HG02623 (cell line): ENCODE measurements around the gene MEIS2.
"Not testable (repeated sequence)": the region's sequence is repeated elsewhere in the genome, so short reads cannot be mapped to it uniquely, and the experiment has no call there.

Source experiments
- ATAC-seq: cut with Tn5 transposase; IDR thresholded peaks from one replicate; pipeline ENCODE4 v1.9.1; 2021; ENCODE audit warnings: moderate library complexity; ENCODE audit not compliant: unreplicated experiment

Gene MEIS2

DNA sequence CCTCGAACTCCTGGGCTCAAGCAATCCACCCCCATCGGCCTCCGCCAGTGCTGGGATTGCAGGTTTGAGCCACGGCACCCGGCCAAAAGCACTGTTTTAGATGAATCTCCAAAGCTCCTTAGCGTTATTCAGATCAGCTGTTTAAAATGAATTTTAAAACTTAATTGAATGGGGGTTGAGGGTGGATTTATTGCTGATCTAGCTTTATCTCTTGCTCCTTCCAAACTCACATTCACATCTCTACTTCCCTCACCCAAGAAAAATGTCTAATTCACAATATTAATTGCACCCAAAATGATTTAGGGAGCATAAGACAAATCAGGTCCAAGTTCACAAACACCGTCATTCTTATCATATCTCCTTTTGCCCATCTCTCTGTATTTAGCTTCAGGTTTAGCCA is 89.8 kb downstream of the MEIS2 start:
- ATAC-seq = no peak

DNA sequence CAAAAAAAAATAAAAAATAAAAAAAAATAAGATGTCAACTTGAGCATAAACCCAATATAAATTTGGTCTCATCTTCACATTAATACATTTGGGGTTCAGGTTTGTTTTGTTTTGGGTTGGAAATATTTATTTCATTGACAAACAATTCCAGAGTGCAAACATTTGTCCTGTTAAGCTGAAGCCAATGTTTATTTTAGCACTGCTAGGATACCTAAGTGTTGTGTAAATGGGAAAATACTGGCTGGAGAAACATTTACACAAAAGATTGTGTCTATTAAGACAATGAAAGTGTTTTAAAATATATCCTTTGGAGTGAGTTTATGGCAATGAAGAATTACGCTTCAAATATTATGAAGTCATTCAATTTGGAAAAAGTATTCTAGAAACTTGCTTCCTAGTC is 91.1 kb downstream of the MEIS2 start:
- ATAC-seq = no peak

DNA sequence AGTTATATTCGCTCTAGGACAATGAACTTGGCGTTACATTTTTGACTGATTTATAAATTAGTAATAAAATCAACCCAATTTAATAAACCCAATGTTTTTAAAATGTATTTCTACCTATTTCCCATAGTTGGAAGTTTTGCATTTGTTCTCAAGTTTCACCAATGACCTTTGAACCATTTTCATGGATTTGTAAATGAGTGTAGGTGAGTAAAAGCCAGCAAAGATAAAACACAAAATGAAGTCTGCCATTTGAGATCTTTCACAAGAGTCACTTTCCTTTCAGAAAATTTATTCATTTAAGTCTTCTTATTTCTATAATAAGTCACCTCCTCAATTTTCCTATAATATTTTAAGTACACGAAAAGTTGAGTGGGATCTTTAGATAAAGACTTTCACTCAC is 92.1 kb downstream of the MEIS2 start:
- no peak for ATAC-seq

DNA sequence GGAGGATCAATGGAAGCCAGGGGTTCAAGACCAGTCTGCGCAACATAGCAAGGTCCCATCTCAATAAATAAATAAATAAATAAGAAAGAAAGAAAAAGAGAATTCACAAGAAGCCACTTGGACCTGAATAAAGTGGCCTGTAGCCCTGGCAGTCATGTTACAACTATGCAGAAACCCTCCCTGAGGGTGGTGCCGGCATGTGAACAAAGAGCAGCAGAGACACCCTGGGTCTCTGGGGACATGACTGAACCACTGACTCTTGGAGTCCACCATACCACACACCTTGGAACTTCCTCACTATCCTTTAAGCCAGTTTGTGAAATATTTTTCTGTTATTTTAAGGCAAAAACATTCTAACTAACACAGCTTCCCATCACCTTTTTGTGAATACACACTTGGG is 93.0 kb downstream of the MEIS2 start:
- ATAC-seq = no peak

DNA sequence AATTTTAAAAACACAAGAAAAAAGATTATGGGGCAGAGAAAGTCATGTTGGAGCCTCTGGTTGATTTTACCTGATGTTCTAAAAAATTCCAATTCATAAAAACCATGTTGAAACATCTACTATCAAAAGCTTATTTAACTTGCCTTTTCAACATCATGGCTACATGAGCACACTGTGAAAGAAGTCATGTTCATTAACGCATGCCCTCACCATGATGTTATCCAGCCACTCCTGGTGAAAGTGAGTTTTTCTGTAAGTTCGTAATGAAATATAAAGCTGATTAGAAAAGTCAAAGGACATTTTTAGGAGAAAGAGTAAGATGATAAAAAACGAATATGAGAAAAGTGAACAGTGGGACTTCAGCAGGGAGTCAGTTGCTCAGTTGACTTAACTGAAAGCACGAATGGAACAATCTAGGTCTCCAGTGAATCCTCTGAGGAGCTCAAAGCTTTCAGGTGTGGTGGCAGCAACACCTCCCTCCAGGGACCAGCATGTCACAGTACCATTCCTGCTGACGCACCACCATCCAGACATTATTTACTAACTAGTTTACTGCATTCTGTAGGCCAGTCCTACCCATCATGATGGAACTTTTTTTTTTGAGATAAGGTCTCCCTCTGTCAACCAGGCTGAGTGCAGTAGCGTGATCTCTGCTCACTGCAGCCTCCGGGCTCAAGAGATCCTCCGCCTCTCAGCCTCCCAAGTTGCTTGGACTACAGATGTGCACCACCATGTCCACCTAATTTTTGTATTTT is 95.2 kb downstream of the MEIS2 start:
- no peak for ATAC-seq

DNA sequence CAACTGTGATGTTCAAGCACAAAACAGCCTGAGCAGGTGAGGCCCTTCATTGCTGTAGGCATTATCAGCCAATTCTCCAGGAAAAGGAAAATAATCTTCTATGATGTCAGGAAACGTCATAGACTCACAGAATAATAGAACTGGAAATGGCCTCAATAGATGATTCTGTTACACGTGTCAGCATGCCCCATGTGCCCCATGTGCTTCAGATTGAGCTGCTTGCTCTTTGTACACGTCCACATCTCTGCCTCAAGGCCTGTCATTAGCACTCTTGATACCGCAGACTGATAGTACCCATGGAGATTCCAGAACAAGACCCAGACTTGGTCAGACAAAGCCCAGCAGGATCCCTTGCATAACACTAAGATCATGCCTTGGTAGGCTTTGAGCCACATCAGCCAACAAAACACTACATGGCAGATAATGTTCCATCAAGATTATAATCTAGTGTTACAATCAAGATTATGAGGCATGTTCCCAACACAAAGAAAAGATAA is 95.9 kb downstream of the MEIS2 start:
- ATAC-seq = no peak

DNA sequence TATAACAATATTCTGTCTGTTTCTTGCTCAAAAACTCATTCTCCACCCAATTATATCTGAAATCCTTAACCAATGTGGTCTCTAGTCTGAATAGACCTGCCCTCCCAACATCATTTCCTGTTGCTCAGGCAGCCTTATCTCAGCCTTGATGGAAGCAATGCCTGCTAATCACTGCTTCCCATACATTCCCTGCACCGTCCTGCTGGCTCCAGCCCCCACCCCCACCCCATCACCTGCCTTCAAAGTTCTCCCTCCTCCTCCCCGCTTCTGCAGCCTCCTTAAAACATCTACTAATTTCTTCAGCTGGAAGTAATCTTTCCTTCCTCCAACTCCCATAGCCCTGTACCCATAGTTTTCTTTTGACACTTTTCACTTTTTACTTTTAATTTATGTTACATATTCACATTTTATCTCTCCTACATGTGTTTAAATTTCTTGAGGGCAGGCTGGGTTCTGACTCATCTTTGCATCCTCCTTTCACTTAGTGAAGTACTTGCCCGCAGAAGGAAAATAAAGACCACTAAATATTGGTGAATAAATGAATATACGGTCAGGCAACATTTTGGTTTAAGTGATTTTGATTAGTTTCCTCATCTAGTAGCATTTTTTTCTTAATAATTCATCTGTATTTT is 98.2 kb downstream of the MEIS2 start:
- ATAC-seq = no peak

DNA sequence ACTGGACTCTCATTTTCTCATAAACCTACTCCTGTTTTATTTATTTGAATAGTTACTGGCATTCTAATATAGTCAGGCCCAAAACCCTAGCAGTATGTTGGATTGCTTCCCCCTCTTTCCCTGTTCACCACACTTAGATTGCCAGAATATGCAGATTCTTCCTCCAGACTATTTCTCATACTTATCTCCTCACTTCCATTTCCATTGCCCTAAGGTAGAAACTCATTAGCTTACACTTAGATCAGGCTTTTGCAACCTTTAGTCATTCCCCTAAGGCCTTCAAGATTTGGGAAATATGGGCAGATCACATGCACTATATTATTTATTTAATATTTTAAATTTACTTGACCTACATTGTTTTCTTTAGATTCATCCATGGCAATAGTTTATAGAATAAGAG is 98.9 kb downstream of the MEIS2 start:
- no peak for ATAC-seq

DNA sequence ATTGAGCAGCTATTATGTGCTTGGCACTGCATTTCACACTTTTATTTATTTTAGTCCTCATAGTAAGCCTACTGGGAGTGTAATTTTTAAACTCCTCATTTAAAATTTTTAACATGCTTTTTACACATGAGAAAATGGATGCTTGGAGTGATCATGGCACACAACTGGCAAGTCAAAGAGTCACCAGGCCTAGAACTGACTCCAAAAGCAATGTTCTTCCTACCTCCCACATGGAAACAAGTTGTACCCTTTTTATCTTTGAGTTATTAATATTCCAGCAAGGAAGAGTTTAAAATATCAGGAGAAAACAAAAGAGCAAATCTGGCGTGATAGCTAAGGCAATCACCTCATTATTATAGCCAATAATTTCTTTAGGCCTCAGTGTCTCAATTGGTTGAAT is 100.6 kb downstream of the MEIS2 start:
- no peak for ATAC-seq

DNA sequence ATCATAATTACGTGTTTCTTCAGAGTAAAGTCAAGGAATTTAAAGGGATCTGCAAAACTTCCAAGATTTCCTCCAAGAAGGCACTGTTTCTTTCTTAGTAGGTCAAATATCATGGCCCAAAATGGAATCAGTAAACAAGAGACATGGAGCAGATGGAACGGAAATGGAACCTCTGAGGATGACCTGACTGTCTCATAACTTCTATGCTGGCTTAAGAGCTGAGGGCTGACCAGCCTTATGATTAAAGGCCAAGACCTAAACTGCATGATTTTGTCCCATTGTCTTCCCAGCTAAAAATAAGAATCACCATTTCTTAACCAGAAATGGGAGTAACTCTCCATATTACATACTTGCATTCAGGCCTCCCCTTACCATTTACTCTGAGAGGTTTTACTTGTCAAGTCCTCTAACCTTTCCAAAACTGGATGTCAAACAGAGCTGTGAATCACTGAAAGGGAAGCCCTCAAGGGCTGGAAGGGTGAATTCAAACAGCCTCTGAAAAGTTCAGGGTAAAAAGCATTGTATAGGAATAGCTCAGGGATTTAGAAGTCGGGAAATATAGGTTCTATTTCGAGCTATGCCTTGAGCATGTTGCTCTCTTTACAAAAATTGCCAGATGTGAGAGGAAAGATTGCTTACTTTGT is 103.7 kb downstream of the MEIS2 start:
- ATAC-seq = no peak

DNA sequence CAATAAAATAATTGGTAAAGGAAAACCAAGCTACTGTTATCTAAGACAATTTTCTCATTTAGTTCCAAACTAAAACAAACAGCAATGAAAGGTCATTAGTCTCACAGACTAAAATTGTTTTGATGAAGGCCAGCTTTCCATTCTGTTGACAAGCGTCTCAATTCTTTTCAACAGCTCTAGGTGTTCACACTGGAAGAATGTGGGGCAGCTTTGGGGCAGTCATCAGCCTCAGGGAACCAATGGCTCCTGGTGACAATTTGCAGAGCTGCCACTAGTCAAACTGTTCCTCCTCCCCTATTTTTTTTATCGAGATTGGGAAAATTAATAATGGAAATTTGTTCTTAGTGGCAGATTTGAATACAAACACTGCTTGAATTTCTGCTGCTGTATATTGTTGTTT is 104.2 kb downstream of the MEIS2 start:
- no peak for ATAC-seq

DNA sequence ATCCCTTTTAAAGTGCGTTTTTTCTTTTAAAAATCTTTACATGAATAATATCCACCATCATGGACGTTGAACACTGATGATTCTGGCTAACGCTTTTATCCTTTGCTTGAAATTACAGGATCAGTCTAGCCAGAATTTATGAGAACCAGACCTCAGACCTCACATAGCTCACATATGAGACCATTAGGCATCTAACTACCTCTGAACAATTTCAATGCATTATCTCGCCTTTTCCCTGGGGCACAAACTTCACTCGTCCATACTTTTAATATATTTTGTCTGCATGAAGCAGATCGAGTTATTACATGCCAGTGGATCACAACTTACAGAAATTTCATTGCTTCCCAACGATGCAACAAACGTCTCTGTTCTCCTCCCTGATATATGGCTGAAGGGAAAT is 105.6 kb downstream of the MEIS2 start:
- ATAC-seq = no peak

DNA sequence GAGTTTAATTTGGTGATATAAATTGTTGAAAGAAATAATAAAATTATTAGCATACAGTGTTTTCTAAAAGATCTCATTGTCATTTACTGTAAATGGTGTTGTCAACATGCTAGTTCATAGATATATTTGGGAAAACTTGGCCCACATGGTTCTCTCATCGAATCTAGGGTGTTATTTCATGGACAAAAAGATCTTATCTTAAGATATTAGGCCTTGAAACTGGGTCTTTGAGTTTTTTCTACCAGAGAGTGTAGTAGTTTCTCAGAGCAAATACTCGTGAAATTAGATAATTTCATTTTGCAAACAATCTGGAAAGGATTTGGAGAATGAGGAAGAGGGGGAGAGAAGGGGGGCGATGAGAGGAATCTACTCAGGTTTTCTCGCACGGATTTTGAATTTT is 107.9 kb downstream of the MEIS2 start:
- no peak for ATAC-seq

DNA sequence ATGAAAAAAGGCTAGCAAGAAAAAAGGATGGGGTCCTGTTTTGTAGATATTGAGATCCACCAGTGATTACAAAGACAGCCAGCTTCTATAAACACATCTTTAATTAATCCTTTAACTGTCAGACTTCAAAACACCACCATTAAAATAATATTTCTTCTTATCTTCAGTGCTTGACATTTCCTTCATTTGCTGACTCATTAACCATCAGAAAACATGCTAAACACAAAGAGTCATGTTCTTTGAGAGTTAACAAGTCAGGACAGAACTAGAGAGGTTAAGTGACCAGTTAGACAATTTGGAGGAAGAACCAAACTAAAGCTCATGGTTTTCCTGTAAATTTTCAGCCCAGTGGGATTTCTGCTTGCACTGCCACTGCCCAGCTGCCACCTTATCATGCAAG is 111.4 kb downstream of the MEIS2 start:
- ATAC-seq = no peak

DNA sequence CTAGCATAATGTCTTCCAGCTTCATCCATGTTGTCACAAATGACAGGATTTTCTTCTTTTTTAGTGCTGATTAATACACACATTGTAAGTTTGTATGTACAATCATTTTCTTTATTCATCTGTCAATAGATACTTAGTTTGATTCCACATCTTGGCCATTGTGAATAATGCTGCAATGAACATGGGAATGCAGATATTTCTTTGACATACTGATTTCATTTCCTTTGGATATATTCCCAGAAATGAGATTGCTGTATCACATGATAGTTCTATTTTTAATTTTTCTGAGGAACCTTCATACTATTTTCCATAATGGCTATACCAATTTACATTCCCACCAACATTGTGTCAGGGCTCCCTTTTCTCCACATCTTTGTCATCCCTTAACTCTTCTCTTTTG is 117.9 kb downstream of the MEIS2 start:
- no peak for ATAC-seq

DNA sequence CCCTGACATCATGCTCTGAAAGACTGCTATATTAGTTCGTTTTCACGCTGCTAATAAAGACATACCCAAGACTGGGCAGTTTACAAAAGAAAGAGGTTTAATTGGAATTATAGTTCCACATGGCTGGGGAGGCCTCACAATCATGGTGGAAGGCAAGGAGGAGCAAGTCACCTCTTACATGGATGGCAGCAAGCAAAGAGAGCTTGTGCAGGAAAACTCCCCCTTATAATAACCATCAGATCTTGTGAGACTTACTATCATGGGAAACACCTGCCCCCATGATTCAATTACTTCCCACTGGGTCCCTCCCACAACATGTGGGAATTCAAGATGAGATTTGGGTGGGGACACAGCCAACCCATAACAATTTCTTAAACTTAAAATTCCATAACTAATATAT is 120.1 kb downstream of the MEIS2 start:
- not testable (repeated sequence) for ATAC-seq

DNA sequence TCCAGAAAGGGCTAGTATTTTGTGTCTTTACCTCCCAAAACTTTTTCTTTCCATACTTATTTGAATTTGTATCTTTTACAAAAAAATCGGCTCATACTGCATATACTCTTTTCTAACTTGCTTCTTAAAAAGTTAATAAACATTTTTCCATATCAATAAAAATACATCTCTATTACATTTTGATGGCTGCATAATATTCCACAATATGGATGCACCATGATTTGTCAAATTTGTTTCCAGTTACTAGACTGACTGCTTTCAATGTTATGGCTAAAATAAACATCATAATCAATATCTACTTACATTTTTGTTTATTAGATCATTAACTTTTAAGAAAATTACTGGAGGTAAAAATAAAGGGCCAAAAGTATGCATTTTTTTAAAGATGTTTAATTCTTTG is 121.7 kb downstream of the MEIS2 start:
- ATAC-seq = no peak

DNA sequence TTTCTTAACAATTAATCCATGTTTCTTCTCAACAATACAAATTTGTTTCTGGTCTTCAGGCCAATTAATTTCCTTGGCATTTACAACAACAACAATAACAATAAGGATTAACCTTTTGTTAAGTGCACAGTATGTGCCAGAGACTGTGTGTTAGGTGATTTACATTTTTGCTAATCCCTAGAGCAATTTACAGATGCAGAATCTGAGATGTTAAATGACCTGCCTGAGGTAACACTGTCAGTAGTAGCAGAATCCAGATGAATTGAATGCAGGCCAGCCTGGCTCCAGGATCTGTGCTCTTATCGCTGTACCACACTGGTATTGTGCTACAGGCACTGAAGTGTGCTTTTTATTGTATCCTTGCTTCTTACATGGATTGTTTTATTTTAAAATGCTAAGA is 122.2 kb downstream of the MEIS2 start:
- ATAC-seq = no peak

DNA sequence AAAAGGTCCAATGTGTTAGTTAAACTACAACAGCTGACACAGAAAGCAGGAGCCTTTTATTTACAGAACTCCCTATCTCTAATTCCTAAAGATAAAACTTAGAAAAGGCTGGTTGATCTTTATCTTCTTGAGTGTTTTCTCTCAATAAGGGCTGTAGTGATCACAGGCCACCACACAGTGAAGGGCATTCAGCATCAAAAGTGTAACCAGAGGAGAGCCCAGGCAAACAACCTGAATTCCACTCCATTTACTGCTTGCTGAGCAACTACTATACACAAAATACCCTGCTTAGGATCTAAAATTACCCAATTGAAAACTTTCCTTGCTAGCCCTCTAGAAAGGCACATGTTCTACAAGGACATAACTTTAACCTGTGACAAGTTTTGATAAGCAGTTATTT is 122.7 kb downstream of the MEIS2 start:
- ATAC-seq = no peak

DNA sequence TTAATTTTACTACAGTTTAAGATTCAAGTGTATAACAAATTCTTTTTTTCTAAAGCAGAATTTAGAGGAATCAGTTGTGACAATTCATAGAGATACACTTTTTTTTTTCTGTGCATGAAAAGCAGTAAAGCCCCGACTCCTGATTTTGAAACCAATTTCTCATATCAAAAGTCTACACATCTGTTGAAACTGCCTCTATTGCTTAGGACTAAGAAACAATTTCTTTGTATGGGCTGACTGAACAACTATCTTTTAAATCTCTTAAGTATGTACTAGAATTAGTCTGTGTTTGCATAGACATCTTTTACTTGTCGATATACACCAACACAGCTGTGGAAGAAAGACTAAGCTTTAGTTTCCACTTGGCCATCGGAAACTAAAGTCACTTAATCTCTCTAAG is 127.6 kb downstream of the MEIS2 start:
- no peak for ATAC-seq

DNA sequence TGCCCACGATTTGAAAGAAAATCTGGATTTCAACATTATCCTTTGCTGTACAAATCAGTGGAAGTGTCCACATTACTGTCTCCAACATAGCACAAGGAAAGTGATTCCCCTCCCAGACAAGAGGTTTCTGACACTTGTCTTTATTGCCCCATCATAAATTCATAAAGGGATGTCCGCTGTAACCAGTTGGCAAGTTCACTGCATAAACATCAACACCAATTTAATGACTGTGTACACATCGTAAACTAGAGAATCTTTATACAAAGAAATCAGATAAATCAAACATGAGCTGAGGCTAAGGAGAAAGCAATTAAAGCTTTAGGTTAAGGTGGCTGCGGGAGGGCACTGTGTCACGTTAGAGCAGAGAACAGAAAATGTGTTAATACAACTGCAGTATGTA is 129.8 kb downstream of the MEIS2 start:
- ATAC-seq = no peak

DNA sequence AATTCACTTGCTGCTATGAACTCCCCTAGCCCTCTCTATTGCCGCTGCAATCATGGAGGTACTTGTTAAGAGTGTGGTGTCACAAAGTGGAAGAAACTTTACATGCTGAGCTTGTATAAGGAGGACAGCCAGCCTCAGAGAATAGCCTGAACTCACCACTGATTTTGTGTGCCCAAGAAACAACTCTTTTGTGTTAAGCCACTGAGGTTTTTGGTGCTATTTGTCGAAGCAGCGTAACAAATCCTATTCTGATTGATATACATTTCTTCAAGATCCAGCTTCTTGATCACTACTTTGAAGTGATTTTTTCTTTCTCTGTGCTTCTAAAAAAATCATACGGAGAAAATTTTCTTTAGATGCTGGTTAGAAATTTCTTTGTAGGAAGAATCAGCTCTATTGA is 132.4 kb downstream of the MEIS2 start:
- ATAC-seq = no peak
